Activated CD4-positive, alpha-beta T cell treated with anti-CD3 and anti-CD28 coated beads for 24 hours (primary cell): ENCODE results near the gene DAGLB.
"Not testable (repeated sequence)": the region's sequence is repeated elsewhere in the genome, so short reads cannot be mapped to it uniquely, and the experiment has no call there.

Source experiments
- DNase-seq, 2 donors: peaks; one replicate each; pipeline ENCODE4 v3.0.0-alpha.2; 2020; ENCODE audit warnings: low read depth in 2 of 2

Gene DAGLB

GRCh38 chr7:6460990-6461584 is 13.3 kb upstream of the DAGLB start:
- DNase-seq, result no peak

- no peak for DNase-seq
Measured at GRCh38 chr7:6460303-6460702, 12.5 kb upstream of the DAGLB start.

DNA sequence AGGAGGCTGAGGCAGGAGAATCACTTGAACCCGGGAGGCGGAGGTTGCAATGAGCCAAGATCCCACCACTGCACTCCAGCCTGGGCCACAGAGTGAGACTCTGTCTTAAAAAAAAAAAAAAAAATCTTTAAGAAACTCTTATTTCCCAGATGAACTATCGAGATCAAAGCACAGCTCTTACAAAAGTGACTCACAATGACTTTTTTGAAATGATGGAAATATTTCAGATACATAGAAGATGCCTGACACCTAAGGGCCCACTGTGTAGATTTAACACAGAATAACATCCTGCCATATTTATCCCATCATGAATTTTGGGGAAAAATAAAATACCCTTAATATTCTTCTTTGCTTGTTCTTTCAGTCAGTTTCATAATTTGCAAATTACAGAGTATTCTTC is 10.9 kb upstream of the DAGLB start:
- DNase-seq, result not testable (repeated sequence)

- DNase-seq, result no peak
Measured at GRCh38 chr7:6453734-6454133, 6.0 kb upstream of the DAGLB start.

DNA sequence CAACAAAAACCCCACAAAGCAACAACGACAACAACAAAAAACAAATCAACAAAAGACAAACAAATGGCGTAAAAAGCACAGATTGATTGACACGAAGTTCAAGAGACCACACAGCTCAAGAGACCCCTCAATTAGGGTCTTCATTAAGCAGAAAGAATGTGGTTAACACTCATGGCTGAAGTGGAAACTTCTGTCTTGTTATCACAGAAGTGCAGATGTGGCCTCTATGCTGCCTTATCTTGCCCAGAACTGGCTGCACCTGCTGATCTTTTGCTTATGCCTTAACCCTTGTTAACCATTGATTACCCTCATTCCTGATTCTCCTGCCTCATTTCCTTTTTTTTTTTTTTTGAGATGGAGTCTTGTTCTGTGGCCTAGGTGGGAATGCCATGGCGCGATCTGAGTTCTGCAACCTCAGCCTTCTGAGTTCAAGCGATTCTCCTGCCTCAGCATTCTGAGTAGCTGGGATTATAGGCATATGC is 3.5 kb upstream of the DAGLB start:
- DNase-seq, result no peak

DNA sequence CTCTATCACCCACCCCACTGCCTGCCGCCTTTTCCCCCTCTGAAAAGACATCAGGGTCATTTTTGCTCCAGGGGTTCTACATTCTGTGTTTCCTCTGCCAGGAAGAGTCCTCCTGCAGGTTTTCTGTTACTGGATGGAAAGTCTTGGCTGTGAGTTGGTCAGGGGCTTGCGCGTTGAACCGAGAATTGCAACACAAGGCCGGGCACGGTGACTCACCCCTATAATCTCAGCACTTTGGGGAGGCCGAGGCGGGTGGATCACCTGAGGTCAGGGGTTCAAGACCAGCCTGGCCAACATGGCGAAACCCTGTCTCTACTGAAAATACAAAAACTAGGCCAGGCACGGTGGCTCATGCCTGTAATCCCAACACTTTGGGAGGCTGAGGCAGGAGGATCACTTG is 2.8 kb upstream of the DAGLB start:
- DNase-seq, result not testable (repeated sequence)

GRCh38 chr7:6449884-6450283 is 2.1 kb upstream of the DAGLB start:
- DNase-seq, result not testable (repeated sequence)

DNA sequence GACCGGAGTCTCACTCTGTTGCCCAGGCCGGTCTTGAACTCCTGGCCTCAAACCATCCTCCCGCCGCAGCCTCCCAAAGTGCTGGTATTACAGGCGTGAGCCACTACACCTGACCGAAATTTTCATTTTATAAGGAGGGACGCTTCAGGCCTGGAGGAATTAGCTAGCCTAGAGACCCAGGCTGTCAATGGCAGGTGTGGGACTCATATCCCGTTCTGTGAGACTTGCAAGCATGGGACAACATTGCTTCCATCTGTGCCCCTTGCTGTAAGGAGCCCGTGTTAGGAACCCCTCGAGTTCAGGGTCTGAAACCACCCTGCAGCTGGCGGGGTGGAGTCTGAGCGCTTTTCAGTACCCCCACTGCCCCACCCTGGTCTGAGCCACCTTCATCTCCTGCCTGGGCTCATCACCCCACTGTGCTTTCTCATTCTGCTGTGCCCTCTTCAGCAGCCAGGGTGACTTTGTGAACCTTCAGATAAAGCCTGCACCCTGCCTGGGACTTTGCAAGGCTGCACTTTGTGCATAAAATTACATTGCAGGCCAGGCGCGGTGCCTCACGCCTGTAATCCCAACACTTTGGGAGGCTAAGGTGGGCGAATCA is 1.3 kb upstream of the DAGLB start:
- DNase-seq, result no peak

DNA sequence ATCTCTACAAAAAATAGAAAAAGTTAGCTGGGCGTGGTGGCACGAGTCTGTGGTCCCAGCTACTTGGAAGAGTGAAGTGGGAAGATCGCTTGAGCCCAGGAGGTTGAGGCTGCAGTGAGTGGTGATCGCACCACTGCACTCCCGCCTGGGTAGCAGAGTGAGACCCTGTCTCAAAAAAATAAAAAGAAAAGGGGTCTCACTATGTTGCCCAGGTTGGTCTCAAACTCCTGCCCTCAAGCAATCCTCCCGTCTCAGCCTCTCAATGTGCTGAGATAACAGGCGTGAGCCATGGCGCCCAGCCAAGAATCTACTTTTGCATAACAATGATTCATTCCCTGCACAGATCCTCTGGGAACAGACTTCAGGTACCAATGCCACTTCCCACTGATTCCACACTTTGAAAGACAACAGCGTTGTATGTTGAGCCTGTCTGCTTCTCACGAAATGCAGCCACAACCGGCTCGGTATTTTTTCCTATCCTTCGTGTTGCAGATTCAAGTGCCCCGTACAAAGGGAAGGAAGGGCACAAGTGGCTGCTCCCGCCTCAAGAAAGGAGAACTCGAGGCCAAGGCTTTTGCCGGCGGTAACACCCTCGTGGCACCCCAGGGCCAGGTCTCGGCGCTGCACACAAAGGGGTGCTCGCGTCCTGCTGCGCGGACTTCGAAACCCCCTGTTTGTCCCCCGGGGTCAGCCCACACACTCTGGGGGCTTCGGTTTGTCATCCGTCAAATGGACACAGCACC is 745 bp downstream of the DAGLB start:
- DNase-seq, result peak; percentile 7 to 15

GRCh38 chr7:6444516-6445269 is 3.1 kb downstream of the DAGLB start:
- DNase-seq, result no peak

- no peak for DNase-seq
Measured at GRCh38 chr7:6443372-6443941, 4.3 kb downstream of the DAGLB start.

GRCh38 chr7:6442114-6442513 is 5.6 kb downstream of the DAGLB start:
- DNase-seq, result no peak

GRCh38 chr7:6440381-6440780 is 7.4 kb downstream of the DAGLB start:
- no peak for DNase-seq

DNA sequence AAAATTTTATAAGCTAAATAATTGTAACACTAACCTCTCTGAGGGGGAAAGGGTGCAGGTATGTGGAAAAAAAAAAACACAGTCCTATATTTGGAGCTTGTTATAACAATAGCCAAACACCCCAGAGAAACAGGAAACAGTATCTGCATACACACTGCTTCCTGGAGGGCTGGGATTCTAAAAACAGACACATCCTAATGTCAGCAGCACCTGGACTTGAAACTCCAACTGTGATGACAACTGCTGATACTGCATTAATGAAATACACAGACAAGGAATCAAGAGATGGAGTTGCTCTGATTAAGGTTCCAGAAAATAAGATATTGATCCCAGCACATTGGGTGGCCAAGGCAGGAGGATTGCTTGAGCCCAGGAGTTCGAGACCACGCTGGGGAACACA is 9.3 kb downstream of the DAGLB start:
- DNase-seq, result no peak

GRCh38 chr7:6437251-6437650 is 10.5 kb downstream of the DAGLB start:
- DNase-seq, result no peak

DNA sequence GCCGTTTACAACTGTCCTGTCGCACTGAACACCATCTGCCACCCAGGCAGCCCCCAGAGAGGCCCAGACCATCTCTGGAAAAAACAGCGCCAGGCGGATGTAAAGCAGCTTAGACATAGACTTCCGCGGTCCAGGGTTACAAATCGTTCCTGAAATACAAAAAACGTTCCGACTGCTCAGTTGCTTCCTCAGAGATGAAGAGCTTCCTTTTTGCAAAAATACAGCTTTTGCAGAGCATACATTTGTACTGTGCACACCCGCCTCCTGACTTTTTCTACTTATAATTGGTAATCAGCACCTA is 11.4 kb downstream of the DAGLB start:
- no peak for DNase-seq

DNA sequence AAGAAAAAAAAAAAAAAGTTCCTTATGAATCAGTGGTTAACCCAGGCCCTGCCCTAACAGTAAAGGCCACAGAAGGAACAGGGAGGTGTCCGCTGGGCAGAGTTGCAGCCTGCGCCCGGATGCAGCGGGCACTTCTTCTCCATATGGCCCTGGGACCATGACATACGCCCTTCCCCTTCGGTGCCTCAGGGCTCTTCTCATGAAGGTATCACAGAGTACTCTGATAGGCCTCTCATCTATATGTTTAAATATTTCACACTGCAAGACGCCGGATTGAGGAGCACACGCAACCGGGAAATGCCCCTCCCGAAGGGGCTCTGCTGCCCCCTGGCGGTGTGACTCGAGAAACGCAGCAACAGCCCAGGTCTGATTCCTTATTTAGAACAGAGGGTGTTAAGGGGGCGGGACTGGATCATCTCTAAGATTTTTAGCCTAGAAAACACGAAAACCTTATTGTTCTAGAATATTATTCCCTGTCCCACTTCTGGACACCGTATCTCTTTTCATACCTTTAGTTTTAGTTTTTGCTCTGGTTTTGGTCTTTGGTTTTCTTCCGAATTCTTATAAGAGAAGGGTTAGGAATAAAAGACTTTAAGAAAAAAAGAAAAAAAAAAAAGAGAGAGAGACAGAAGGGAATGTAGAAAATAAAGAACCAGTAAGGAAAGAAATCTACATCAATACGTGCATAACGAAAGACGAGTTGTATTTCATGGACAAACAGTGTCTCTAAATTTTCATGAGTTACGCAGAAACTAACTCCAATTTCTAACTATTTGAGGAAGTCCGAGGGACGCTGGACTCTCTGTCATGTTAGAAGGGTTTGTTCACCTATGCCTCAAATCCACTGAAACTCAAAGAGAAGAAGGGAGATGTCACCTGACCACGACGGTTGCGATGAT is 12.0 kb downstream of the DAGLB start:
- DNase-seq, result peak; percentile 82 to 87

GRCh38 chr7:6433784-6434615 is 13.8 kb downstream of the DAGLB start:
- DNase-seq, result no peak

DNA sequence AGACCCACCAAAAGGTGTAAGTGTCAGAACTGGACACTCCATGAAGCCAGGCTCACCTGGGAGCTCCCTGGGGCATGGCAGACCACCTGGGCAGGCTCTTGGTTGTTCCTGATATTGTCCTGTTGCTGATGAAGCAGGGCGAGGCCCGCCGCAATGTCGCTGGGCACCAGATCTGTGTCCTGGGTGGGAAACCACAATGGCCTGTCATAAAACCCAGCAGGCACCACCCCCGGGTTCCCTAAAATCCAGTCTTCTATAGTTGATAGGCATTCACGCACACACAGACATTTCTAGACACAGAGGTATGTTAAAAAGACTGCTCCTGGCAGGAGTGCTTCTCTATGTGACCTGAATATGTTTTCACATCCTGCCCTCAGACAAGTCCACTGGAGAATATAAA is 15.0 kb downstream of the DAGLB start:
- DNase-seq, result no peak

DNA sequence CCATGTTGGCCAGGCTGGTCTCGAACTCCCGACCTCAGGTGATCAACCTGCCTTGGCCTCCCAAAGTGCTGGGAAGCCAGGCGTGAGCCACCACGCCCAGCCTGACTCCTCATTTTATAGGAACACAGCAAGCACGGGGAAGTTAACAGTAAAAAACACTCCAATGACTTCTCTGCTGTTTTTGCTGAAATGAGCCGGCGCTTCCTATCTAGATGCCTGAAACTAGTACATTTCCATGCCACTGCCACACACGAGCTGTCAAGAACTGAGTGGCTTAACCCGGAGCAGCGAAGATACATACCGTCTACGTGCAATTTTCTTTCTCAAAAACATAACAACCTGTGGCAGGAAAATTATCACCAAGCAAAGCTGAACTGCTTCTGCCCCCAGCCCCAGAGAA is 16.8 kb downstream of the DAGLB start:
- no peak for DNase-seq
